K562 (cell line): Measurements from ENCODE around the gene EHBP1L1. TPM values are rescaled to one million over a fixed set of nuclear protein-coding genes. Genes with fewer than 3 reads are reported as not detected.

Experiments used
- ILF3 ChIP-seq: fragments of 450-650 bp; IDR thresholded peaks from 2 replicates; pipeline ENCODE4 v1.6.1; 2018; ENCODE audit warnings: antibody characterized with exemption, mild to moderate bottlenecking, moderate library complexity, borderline replicate concordance
- MTA2 ChIP-seq: fragments of 450-650 bp; IDR thresholded peaks from 2 replicates; pipeline ENCODE4 v1.6.1; 2016; ENCODE audit warnings: low read depth
- POLR2A ChIP-seq: fragments of 450-650 bp; conservative IDR thresholded peaks from 2 replicates; pipeline ENCODE4 v1.6.1; 2016
- REST ChIP-seq, 2 experiments: fragments of 450-650 bp; formaldehyde crosslinking in 1 of 2; IDR thresholded peaks; 2 replicates each; pipeline versions ENCODE4 v1.4.0 to v1.6.1; 2014 to 2020; ENCODE audit warnings: mild to moderate bottlenecking in 2 of 2, borderline replicate concordance in 1 of 2, low read depth in 1 of 2
- ZKSCAN3 ChIP-seq: fragments of 250-450 bp; sonication (Bioruptor Pico); IDR thresholded peaks from 2 replicates; pipeline ENCODE4 v1.4.0; 2020
- ZMIZ1 ChIP-seq, 2 experiments: fragments of 150-350 bp in 1 of 2; IDR thresholded peaks; 2 replicates each; pipeline ENCODE4 v1.6.1; 2012 to 2016; ENCODE audit warnings: low read depth in 2 of 2, low read length in 2 of 2, mild to moderate bottlenecking in 1 of 2, moderate library complexity in 1 of 2
- ZNF23 ChIP-seq: fragments of 250-450 bp; sonication (Bioruptor Pico); IDR thresholded peaks from 2 replicates; pipeline ENCODE4 v1.4.0; 2020; ENCODE audit warnings: mild to moderate bottlenecking
- ZNF384 ChIP-seq: IDR thresholded peaks from 2 replicates; pipeline ENCODE4 v1.6.1; 2012; ENCODE audit warnings: low read depth, low read length, improper control_type of control experiment
- polyA plus RNA-seq, 8 experiments: library from polyadenylated mRNA; depleted of rRNA in 4 of 8; stranded (reverse) in 5 of 8; unstranded in 3 of 8; fragments of >200 nt; fragmentation: Nextera tagmentation in 2 of 8; fragmentation: Illumina TruSeq in 1 of 8; extraction: Ambion mirVana in 2 of 8; extraction: Trizol in 1 of 8; gene quantifications; 2 replicates each; pipeline versions ENCODE4 v1.2.1 to v1.2.3, GENCODE V29; 2011 to 2014; ENCODE audit warnings: inconsistent platforms in 1 of 8, missing spikeins in 1 of 8
- total RNA-seq, 7 experiments: library from RNA; depleted of rRNA in 6 of 7; stranded (reverse); fragments of >200 nt in 6 of 7; fragmentation: Illumina TruSeq in 2 of 7; extraction: Trizol in 2 of 7; gene quantifications; 2 replicates each; pipeline versions ENCODE4 v1.2.1 to v1.2.3, GENCODE V29; 2011 to 2021; ENCODE audit warnings: low replicate concordance in 1 of 7
- TF ChIP-seq, protein P1 (sequence below): fragments of 200-800 bp; sonication (Bioruptor generic); IDR thresholded peaks from 2 replicates; pipeline ENCODE4 v1.6.1; 2016; ENCODE audit warnings: missing genetic modification characterization, missing compliant biosample characterization

EHBP1L1 gene
- total and polyA plus RNA-seq, 9 of the 15 experiments (the other 6 are each of a cell fraction or from before 2014, with no cell fraction given) = 0.03 to 87.1 (median 26.3) TPM

- TF ChIP-seq, protein P1, sequence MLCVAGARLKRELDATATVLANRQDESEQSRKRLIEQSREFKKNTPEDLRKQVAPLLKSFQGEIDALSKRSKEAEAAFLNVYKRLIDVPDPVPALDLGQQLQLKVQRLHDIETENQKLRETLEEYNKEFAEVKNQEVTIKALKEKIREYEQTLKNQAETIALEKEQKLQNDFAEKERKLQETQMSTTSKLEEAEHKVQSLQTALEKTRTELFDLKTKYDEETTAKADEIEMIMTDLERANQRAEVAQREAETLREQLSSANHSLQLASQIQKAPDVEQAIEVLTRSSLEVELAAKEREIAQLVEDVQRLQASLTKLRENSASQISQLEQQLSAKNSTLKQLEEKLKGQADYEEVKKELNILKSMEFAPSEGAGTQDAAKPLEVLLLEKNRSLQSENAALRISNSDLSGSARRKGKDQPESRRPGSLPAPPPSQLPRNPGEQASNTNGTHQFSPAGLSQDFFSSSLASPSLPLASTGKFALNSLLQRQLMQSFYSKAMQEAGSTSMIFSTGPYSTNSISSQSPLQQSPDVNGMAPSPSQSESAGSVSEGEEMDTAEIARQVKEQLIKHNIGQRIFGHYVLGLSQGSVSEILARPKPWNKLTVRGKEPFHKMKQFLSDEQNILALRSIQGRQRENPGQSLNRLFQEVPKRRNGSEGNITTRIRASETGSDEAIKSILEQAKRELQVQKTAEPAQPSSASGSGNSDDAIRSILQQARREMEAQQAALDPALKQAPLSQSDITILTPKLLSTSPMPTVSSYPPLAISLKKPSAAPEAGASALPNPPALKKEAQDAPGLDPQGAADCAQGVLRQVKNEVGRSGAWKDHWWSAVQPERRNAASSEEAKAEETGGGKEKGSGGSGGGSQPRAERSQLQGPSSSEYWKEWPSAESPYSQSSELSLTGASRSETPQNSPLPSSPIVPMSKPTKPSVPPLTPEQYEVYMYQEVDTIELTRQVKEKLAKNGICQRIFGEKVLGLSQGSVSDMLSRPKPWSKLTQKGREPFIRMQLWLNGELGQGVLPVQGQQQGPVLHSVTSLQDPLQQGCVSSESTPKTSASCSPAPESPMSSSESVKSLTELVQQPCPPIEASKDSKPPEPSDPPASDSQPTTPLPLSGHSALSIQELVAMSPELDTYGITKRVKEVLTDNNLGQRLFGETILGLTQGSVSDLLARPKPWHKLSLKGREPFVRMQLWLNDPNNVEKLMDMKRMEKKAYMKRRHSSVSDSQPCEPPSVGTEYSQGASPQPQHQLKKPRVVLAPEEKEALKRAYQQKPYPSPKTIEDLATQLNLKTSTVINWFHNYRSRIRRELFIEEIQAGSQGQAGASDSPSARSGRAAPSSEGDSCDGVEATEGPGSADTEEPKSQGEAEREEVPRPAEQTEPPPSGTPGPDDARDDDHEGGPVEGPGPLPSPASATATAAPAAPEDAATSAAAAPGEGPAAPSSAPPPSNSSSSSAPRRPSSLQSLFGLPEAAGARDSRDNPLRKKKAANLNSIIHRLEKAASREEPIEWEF = no peak
- no peak for TF ChIP-seq ZKSCAN3 (CRISPR knock-in tag)
- no peak for TF ChIP-seq ILF3
- TF ChIP-seq ZMIZ1 (IDR thresholded peaks at IDR 0.05; ENCODE audit: low read depth in 2 of 2, low read length in 2 of 2) = no peak
- peak; percentile 94 for TF ChIP-seq ZNF384
- TF ChIP-seq MTA2 = no peak
- TF ChIP-seq ZNF23 (CRISPR knock-in tag) = no peak
- TF ChIP-seq POLR2A = peak; percentile 42; the same call in 1 of the 2 replicates
- peak; percentile 3; the same call in 1 of the 2 replicates for TF ChIP-seq REST (IDR thresholded peaks at IDR 0.05; ENCODE audit: borderline replicate concordance)
- TF ChIP-seq REST (CRISPR knock-in tag; IDR thresholded peaks at IDR 0.05; ENCODE audit: low read depth) = no peak
Measured at GRCh38 chr11:65558002-65558929, 17.6 kb upstream of the EHBP1L1 start, which contains the start of gene LTBP3 (continued).
